K562 (cell line): ENCODE results near the gene CSNK1A1. TPM values are rescaled to one million over a fixed set of nuclear protein-coding genes. Genes with fewer than 3 reads are reported as not detected.
A peak's percentile ranks its signal among the peaks of the same experiment; 100 is the strongest.

ENCODE experiments used
- ARID3A ChIP-seq: IDR thresholded peaks from 2 replicates; pipeline ENCODE4 v1.6.1; 2012; ENCODE audit warnings: low read depth, low read length, improper control_type of control experiment, borderline replicate concordance
- BRD9 ChIP-seq: fragments of 450-650 bp; IDR thresholded peaks from 2 replicates; pipeline ENCODE4 v1.6.1; 2018; ENCODE audit warnings: low read depth; ENCODE audit not compliant: partially characterized antibody
- DLX4 ChIP-seq: fragments of 250-450 bp; sonication (Bioruptor Pico); IDR thresholded peaks from 2 replicates; pipeline ENCODE4 v1.6.1; 2021; ENCODE audit warnings: mild to moderate bottlenecking
- GTF2E2 ChIP-seq: fragments of 200-800 bp; sonication (Bioruptor generic); IDR thresholded peaks from 2 replicates; pipeline ENCODE4 v1.6.1; 2016; ENCODE audit warnings: missing genetic modification characterization, missing compliant biosample characterization
- MBD2 ChIP-seq: sonication (generic); IDR thresholded peaks from 2 replicates; pipeline ENCODE4 v1.6.1; 2016; ENCODE audit warnings: low read depth, borderline replicate concordance
- MLLT1 ChIP-seq, 2 experiments: fragments of 450-650 bp; IDR thresholded peaks; 2 replicates each; pipeline ENCODE4 v1.6.1; 2016
- PHB ChIP-seq: fragments of 250-450 bp; sonication (Bioruptor Pico); IDR thresholded peaks from 2 replicates; pipeline ENCODE4 v1.5.0; 2021
- polyA plus RNA-seq, 8 experiments: library from polyadenylated mRNA; depleted of rRNA in 4 of 8; stranded (reverse) in 5 of 8; unstranded in 3 of 8; fragments of >200 nt; fragmentation: Nextera tagmentation in 2 of 8; fragmentation: Illumina TruSeq in 1 of 8; extraction: Ambion mirVana in 2 of 8; extraction: Trizol in 1 of 8; gene quantifications; 2 replicates each; pipeline versions ENCODE4 v1.2.1 to v1.2.3, GENCODE V29; 2011 to 2014; ENCODE audit warnings: inconsistent platforms in 1 of 8, missing spikeins in 1 of 8
- total RNA-seq, 7 experiments: library from RNA; depleted of rRNA in 6 of 7; stranded (reverse); fragments of >200 nt in 6 of 7; fragmentation: Illumina TruSeq in 2 of 7; extraction: Trizol in 2 of 7; gene quantifications; 2 replicates each; pipeline versions ENCODE4 v1.2.1 to v1.2.3, GENCODE V29; 2011 to 2021; ENCODE audit warnings: low replicate concordance in 1 of 7

CSNK1A1 gene
- total and polyA plus RNA-seq, 9 of the 15 experiments (the other 6 are each of a cell fraction or from before 2014, with no cell fraction given) = 49.1 to 196 (median 154) TPM

- 0 out of 4 replicates have a peak, but pooled peaks of 1 of the 2 experiments have one; percentile 25 for TF ChIP-seq MLLT1 (IDR thresholded peaks at IDR 0.05)
- TF ChIP-seq MBD2 = no peak
- peak; percentile 26 for TF ChIP-seq BRD9
- TF ChIP-seq DLX4 = no peak
- TF ChIP-seq GTF2E2 = 0 out of 2 replicates have a peak, but pooled peaks have one; percentile 9
- TF ChIP-seq ARID3A = no peak
- no peak for TF ChIP-seq PHB (CRISPR knock-in tag)
Observed at GRCh38 chr5:149552038-149552494, 827 bp upstream of the CSNK1A1 start (continued).
